ENCODE data around the gene CELF4. TPM values are rescaled to one million over a fixed set of nuclear protein-coding genes. Genes with fewer than 3 reads are reported as not detected.

The CELF4 gene
- total RNA-seq, 4 donors from 2014 or later: not detected

DNA sequence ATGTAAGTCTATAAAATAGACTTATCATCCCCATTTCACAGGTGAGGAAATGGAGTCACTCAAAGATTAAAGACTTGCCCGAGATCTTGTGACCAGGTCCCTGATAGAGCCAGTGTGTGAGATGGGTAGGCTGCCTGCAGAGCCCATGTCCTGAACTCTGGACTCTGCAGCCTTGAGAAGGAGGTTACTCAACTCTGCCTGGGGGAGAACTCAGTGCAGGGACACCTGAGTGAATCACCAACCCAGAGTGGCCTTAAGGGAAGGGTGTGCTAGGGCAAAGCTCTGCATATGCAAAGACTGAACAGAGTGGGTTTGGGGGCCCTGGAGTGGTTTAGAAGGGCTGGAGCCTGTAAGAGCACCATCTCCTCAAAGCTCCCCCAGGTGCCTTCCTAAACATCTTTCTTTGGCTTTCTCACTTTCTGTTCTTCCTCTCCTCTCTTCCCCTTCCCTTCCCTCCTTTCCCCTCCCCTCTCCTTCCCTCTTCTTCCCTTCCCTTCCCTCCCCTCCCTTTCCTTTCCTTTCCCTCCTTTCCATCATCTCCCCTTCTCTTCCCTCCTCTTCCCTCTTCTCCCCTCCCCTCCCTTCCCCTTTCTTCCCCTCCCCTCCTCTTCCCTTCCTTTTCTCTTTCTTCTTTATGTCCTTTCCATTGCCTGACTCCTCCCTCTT lies 67.6 kb downstream of the CELF4 start:
- H3K4me3 ChIP-seq: no peak overlapping the region
- peaks cover 0 to 6% of the 10 kb centered on the region in 2 donors for H3K27me3 ChIP-seq
- H3K27ac ChIP-seq: no peak overlapping the region
- WGBS, 2 donors: 83 to 100% methylated on average over 1 of the region's 1 CpG
- no peaks in the 10 kb centered on the region for H3K9me3 ChIP-seq
- TF ChIP-seq POLR2A (IDR thresholded peaks at IDR 0.05): no peak
- H3K36me3 ChIP-seq: no peaks in the 10 kb centered on the region
- DNase-seq (ENCODE audit: low spot score in 2 of 2): no peak
- H3K4me1 ChIP-seq: no peaks in the 10 kb centered on the region

- Histone ChIP-seq H3K9me3 (no peaks in the 10 kb centered on the region), H3K27ac (no peak overlapping the region), H3K4me3 (no peak overlapping the region), H3K27me3 (peaks cover 0 to 9% of the 10 kb centered on the region in 2 donors), H3K4me1 (no peaks in the 10 kb centered on the region), H3K36me3 (no peaks in the 10 kb centered on the region)
- no peak for TF ChIP-seq CTCF (IDR thresholded peaks at IDR 0.05)
- no peak for TF ChIP-seq EP300 (IDR thresholded peaks at IDR 0.05)
- TF ChIP-seq POLR2A (IDR thresholded peaks at IDR 0.05): no peak
- 71 to 75% methylated on average over 6 of the region's 6 CpGs for WGBS, 2 donors
- no peak for DNase-seq (ENCODE audit: low spot score in 2 of 2)
These were observed 69.0 kb downstream of the CELF4 start for GRCh38 chr18:37496568-37496967.

DNA sequence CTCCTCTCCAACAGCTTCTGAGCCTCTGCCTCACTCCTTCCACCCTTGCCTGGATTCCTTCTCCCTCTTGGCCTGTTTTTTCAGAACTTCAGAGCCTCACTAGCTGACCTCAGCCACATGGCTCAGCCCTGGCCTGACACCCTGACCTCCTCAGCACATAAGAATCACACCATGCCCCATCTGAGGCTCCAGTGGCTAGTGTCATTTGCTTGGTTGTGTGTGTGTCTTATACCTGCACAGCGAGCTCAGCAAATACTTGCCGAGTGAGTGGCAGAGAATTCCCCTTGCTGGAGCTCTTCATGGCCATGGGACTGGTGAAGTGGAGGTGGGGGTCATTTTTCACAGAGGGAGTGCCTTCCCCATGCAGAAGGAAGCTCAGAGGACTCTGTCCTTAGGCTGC lies 70.2 kb downstream of the CELF4 start:
- no peak for DNase-seq (ENCODE audit: low spot score in 2 of 2)
- Histone ChIP-seq H3K27me3 (peaks cover 0 to 17% of the 10 kb centered on the region in 2 donors), H3K27ac (no peak overlapping the region), H3K9me3 (no peaks in the 10 kb centered on the region), H3K4me3 (no peak overlapping the region), H3K36me3 (no peaks in the 10 kb centered on the region), H3K4me1 (no peaks in the 10 kb centered on the region)
- 91 to 100% methylated on average over 2 of the region's 2 CpGs for WGBS, 2 donors
- TF ChIP-seq EP300 (IDR thresholded peaks at IDR 0.05) (no peak), CTCF (IDR thresholded peaks at IDR 0.05) (no peak), POLR2A (IDR thresholded peaks at IDR 0.05) (no peak)

DNA sequence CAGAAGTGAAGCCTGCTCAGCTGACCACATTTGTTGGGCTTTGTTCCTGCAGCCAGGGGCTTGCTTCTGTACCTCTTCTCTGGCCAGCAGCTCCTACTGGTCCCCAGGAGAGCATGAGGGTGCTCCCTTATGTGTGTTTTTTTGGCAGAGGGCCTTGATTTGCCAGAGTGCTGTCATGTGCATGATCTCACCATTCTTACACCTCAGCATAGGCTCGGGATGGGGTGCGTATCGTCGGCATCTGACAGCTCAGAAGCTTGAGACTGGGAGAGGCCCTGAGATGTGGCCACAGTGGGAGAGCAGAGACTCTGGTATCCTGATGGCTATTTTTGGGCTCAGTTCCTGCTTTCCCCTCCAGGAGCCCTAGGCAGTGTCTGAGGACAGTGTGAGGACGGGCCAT lies 71.2 kb downstream of the CELF4 start:
- Histone ChIP-seq H3K27ac (no peak overlapping the region), H3K9me3 (no peaks in the 10 kb centered on the region), H3K27me3 (peaks cover 0 to 27% of the 10 kb centered on the region in 2 donors), H3K4me1 (no peaks in the 10 kb centered on the region), H3K36me3 (no peaks in the 10 kb centered on the region), H3K4me3 (no peak overlapping the region)
- no peak for DNase-seq (ENCODE audit: low spot score in 2 of 2)
- TF ChIP-seq CTCF (IDR thresholded peaks at IDR 0.05) (no peak), EP300 (IDR thresholded peaks at IDR 0.05) (no peak), POLR2A (IDR thresholded peaks at IDR 0.05) (no peak)
- WGBS, 2 donors: 76 to 89% methylated on average over 5 of the region's 5 CpGs

DNA sequence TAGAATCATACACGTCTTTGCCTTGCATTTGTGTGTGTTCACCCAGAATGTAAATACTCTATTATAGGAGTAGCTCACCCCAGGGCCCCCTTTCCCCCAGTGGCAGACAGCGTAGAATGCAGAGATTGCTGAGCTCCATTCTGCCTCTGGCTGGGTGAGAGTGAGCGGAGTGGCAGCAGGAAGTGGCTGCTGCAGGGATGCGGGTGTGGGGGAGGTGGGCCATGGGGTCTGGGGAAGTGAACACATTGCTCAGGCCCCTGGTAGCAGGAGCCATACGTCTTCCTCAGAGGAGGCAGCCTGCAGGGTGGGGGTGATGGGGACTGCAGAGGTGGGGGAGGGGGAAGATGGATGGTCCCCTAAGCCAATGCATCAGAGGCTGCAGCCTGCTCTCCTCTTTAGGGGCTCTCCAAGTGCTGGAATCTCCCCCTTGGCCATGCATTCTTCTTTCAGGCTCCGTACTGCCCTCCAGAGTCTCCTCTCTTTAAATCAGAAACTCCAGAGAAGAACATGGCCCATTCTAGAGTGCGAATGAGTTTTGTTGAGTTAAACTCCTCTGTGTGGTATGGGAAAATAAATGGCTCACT lies 72.2 kb downstream of the CELF4 start:
- H3K4me3 ChIP-seq: no peak overlapping the region
- TF ChIP-seq POLR2A (IDR thresholded peaks at IDR 0.05) (no peak), CTCF (IDR thresholded peaks at IDR 0.05) (no peak), EP300 (IDR thresholded peaks at IDR 0.05) (no peak)
- peaks cover 0 to 35% of the 10 kb centered on the region in 2 donors for H3K27me3 ChIP-seq
- H3K9me3 ChIP-seq: no peaks in the 10 kb centered on the region
- no peaks in the 10 kb centered on the region for H3K4me1 ChIP-seq
- 52 to 59% methylated on average over 7 of the region's 7 CpGs for WGBS, 2 donors
- no peak overlapping the region for H3K27ac ChIP-seq
- no peak for DNase-seq (ENCODE audit: low spot score in 2 of 2)
- H3K36me3 ChIP-seq: no peaks in the 10 kb centered on the region
